NT2/D1 (cell line): ENCODE results near the gene RNF114.

Experiments used
- SUZ12 ChIP-seq: IDR thresholded peaks from 2 replicates; pipeline ENCODE4 v1.6.1; 2011; ENCODE audit not compliant: insufficient read length, insufficient read depth; ENCODE audit errors: extremely low read depth
- YY1 ChIP-seq: IDR thresholded peaks from 2 replicates; pipeline ENCODE4 v1.6.1; 2011; ENCODE audit not compliant: insufficient read length, insufficient read depth

DNA sequence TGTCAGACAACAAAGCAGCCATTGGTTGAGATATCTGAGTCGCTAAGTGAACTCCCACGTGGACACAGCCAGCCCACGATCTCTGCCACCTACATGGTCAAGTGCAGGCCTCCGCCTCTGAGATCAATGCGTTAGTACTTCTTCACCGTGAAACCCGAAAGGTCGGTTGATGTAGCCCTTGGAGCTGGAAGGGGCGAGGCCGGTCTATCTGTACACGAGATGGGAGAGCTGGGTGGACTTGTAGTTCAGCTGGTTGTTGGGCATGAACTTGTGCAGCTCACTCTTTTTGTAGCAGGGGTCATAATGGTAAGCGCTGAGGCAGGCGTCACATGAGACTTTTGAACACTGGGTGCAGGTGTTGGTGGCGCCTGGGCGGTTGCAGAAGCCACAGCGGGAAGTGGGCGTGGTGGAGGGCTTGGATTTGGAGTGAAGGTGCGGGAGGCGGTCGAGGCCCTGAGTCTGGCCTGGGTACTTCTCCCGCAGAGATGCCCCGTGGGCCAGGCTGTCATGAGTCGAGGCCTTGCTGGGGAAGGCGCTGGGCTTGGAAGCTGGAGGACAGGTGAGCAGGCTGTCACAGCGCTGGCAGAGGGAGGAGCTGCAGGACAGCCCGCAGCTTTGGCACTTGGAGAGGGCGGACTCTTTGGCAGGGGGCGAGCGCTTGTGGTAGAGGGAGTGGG, 30.6 kb upstream of the RNF114 start:
- TF ChIP-seq SUZ12 (no peak), YY1 (no peak)
